ENCODE results near the gene IGSF23.
"Not testable (repeated sequence)": the region's sequence is repeated elsewhere in the genome, so short reads cannot be mapped to it uniquely, and the experiment has no call there.

The IGSF23 gene

GRCh38 chr19:44620667-44621066, 7.3 kb downstream of the IGSF23 start:
- no peak for TF ChIP-seq CTCF (IDR thresholded peaks at IDR 0.05; ENCODE audit: low read length, missing control alignments)
- no peak overlapping the region for H3K4me3 ChIP-seq (replicated peaks; ENCODE audit: low read depth, low read length)
- no peak for DNase-seq (ENCODE audit: low read depth)

- TF ChIP-seq CTCF (IDR thresholded peaks at IDR 0.05; ENCODE audit: low read length, missing control alignments): no peak
- no peak for DNase-seq (ENCODE audit: low read depth)
- no peak overlapping the region for H3K4me3 ChIP-seq (replicated peaks; ENCODE audit: low read depth, low read length)
Observed at GRCh38 chr19:44621367-44621766, 8.0 kb downstream of the IGSF23 start.

- no peak overlapping the region for H3K4me3 ChIP-seq (replicated peaks; ENCODE audit: low read depth, low read length)
- no peak for TF ChIP-seq CTCF (IDR thresholded peaks at IDR 0.05; ENCODE audit: low read length, missing control alignments)
- DNase-seq (ENCODE audit: low read depth): peak; percentile 61
Observed at GRCh38 chr19:44623080-44623479, 9.7 kb downstream of the IGSF23 start.

GRCh38 chr19:44623626-44624025, 10.3 kb downstream of the IGSF23 start:
- no peak overlapping the region for H3K4me3 ChIP-seq (replicated peaks; ENCODE audit: low read depth, low read length)
- TF ChIP-seq CTCF (IDR thresholded peaks at IDR 0.05; ENCODE audit: low read length, missing control alignments): no peak
- DNase-seq (ENCODE audit: low read depth): no peak

- no peak for TF ChIP-seq CTCF (IDR thresholded peaks at IDR 0.05; ENCODE audit: low read length, missing control alignments)
Observed at GRCh38 chr19:44624840-44625354, 11.5 kb downstream of the IGSF23 start.

GRCh38 chr19:44625637-44626036, 12.3 kb downstream of the IGSF23 start:
- DNase-seq (ENCODE audit: low read depth); H3K4me3 ChIP-seq (replicated peaks; ENCODE audit: low read depth, low read length): not testable (repeated sequence)

More at GRCh38 chr19:44624840-44625354, 11.5 kb downstream of the IGSF23 start:
- H3K4me3 ChIP-seq (replicated peaks; ENCODE audit: low read depth, low read length): no peak overlapping the region
- no peak for DNase-seq (ENCODE audit: low read depth)

GRCh38 chr19:44626048-44626624, 12.8 kb downstream of the IGSF23 start:
- TF ChIP-seq CTCF (IDR thresholded peaks at IDR 0.05; ENCODE audit: low read length, missing control alignments): no peak
- peak; percentile 95 for DNase-seq (ENCODE audit: low read depth)

More at GRCh38 chr19:44626048-44626624, 12.8 kb downstream of the IGSF23 start:
- no peak overlapping the region for H3K4me3 ChIP-seq (replicated peaks; ENCODE audit: low read depth, low read length)

All from fibroblast of pulmonary artery (primary cell).